Panc1 (cell line): ENCODE data around the gene CD22. TPM values are rescaled to one million over a fixed set of nuclear protein-coding genes. Genes with fewer than 3 reads are reported as not detected.

ENCODE experiments used
- ATAC-seq: fragments of 200-7000 bp; cut with Tn5 transposase; 2 replicates; pipeline ENCODE4 v1.9.1; 2020; ENCODE audit warnings: mild to moderate bottlenecking, moderate library complexity
- BruUV-seq: library from RNA; stranded (reverse); fragments of 400-500 nt; replicated peaks from 2 replicates; lab custom pipeline; 2021; lab: Mats Ljungman, UMichigan
- CTCF ChIA-PET: fragments of 300-600 bp; sonication (Branson Sonifier 250); formaldehyde crosslinking; loops from one replicate; lab custom pipeline; 2022; ENCODE audit warnings: antibody characterized with exemption; lab: Charles Lee
- POLR2A ChIA-PET: fragments of 300-600 bp; sonication (Branson Sonifier 250); formaldehyde crosslinking; loops from one replicate; lab custom pipeline; 2022; ENCODE audit warnings: antibody characterized with exemption; lab: Charles Lee
- DNase-seq: peaks from one replicate; pipeline ENCODE4 v3.0.0-alpha.2; 2010; ENCODE audit warnings: low read depth, low spot score
- H3K27ac ChIP-seq: 2 replicates; pipeline ENCODE4 v1.5.1; 2011; ENCODE audit warnings: mild to moderate bottlenecking, low read length, inconsistent platforms
- H3K27me3 ChIP-seq: fragments of 200-500 bp; sonication (Bioruptor generic); 2 replicates; pipeline ENCODE4 v1.6.0; 2014; ENCODE audit warnings: low read length, inconsistent platforms; ENCODE audit not compliant: control insufficient read depth, insufficient read depth
- H3K36me3 ChIP-seq: fragments of 200-500 bp; sonication (Bioruptor generic); 2 replicates; pipeline ENCODE4 v1.5.1; 2014; ENCODE audit warnings: inconsistent platforms, mild to moderate bottlenecking, low read length, moderate library complexity; ENCODE audit not compliant: control insufficient read depth, insufficient read depth
- H3K4me1 ChIP-seq: 2 replicates; pipeline ENCODE4 v1.5.1; 2011; ENCODE audit warnings: inconsistent platforms, mild to moderate bottlenecking, low read length, moderate library complexity; ENCODE audit not compliant: control insufficient read depth, insufficient read depth
- H3K4me3 ChIP-seq, 2 experiments: 2 replicates each; pipeline ENCODE4 v1.5.1; 2011 to 2012; ENCODE audit warnings: low read depth in 2 of 2, low read length in 2 of 2, mild to moderate bottlenecking in 2 of 2, inconsistent platforms in 1 of 2, moderate library complexity in 1 of 2
- H3K9me3 ChIP-seq: fragments of 200-500 bp; sonication (Bioruptor generic); 2 replicates; pipeline ENCODE4 v1.5.1; 2014; ENCODE audit warnings: low read depth, mild to moderate bottlenecking, inconsistent platforms, low read length, moderate library complexity; ENCODE audit not compliant: control insufficient read depth, insufficient read depth
- CTCF ChIP-seq: fragments of 450-650 bp; IDR thresholded peaks from 2 replicates; pipeline ENCODE4 v1.5.1; 2017; ENCODE audit warnings: mild to moderate bottlenecking
- POLR2AphosphoS5 ChIP-seq: IDR thresholded peaks from 2 replicates; pipeline ENCODE4 v1.6.1; 2012; ENCODE audit warnings: mild to moderate bottlenecking, low read depth, low read length, moderate library complexity
- REST ChIP-seq, 2 experiments: IDR thresholded peaks; 2 replicates each; pipeline ENCODE4 v1.6.1; 2011 to 2012; ENCODE audit warnings: low read depth in 2 of 2, control low read depth in 1 of 2, low read length in 1 of 2, mild to moderate bottlenecking in 1 of 2, moderate library complexity in 1 of 2; ENCODE audit not compliant: insufficient read depth in 1 of 2
- SIN3A ChIP-seq: IDR thresholded peaks from 2 replicates; pipeline ENCODE4 v1.6.1; 2012; ENCODE audit warnings: low read depth, mild to moderate bottlenecking, low read length, moderate library complexity, borderline replicate concordance; ENCODE audit not compliant: insufficient read depth
- TCF7L2 ChIP-seq: IDR thresholded peaks from 2 replicates; pipeline ENCODE4 v1.6.1; 2011; ENCODE audit warnings: mild to moderate bottlenecking, low read depth, low read length, inconsistent platforms
- in situ Hi-C: cut with HindIII; loops from 2 replicates; pipeline ENCODE4 v1.10.0; 2016; ENCODE audit warnings: low sequenced_read_pairs, low pct_unique_long_range_greater_than_20kb
- intact Hi-C: fragments of 100-400 bp; cut with micrococcal nuclease; formaldehyde crosslinking; loops from one replicate; pipeline ENCODE4 v1.10.0; 2022; ENCODE audit not compliant: unreplicated experiment
- total RNA-seq: library from RNA; stranded (reverse); gene quantifications from one replicate; pipeline ENCODE4 v1.2.1, GENCODE V29; 2021; ENCODE audit not compliant: unreplicated experiment

CD22 gene
- total RNA-seq, 1 experiment from 2014 or later = 0.74 TPM

- intact Hi-C loops = no loop called here
- H3K4me3 ChIP-seq = no peak overlapping the region
- TF ChIP-seq SIN3A = no peak
- no peak for TF ChIP-seq TCF7L2
- no peak for TF ChIP-seq POLR2AphosphoS5
- TF ChIP-seq REST (IDR thresholded peaks at IDR 0.05; ENCODE audit: insufficient read depth in 1 of 2, low read depth in 2 of 2, low read length in 1 of 2) = no peak
- no peak for TF ChIP-seq CTCF
- BruUV-seq = no TSS peak
- no peaks in the 10 kb centered on the region for H3K4me1 ChIP-seq
- CTCF ChIA-PET = interaction anchor here (0.7 to 1.1 kb wide), 2 partner anchors 151 to 166 kb away, joined by 3 to 9 read pairs; no protein-coding TSS in a partner anchor
- ATAC-seq = no peak
- H3K27ac ChIP-seq = no peak overlapping the region
- H3K27me3 ChIP-seq = peaks cover 4% of the 10 kb centered on the region; the same call in 1 of the 2 replicates
- no peak for DNase-seq
- in situ Hi-C loops = no loop called here
- POLR2A ChIA-PET = no interaction called here
- no peaks in the 10 kb centered on the region for H3K9me3 ChIP-seq
- H3K36me3 ChIP-seq = no peaks in the 10 kb centered on the region
Measured at GRCh38 chr19:35344511-35345031, 15.6 kb downstream of the CD22 start.

- DNase-seq = no peak
- no peak overlapping the region for H3K4me3 ChIP-seq
- H3K27ac ChIP-seq = no peak overlapping the region
- no TSS peak for BruUV-seq
- no peak for ATAC-seq
- CTCF ChIA-PET = interaction anchor here (0.6 kb wide), 1 partner anchor 351 kb away, joined by 4 read pairs; no protein-coding TSS in a partner anchor
- TF ChIP-seq POLR2AphosphoS5 (no peak), CTCF (no peak), TCF7L2 (no peak), REST (IDR thresholded peaks at IDR 0.05; ENCODE audit: insufficient read depth in 1 of 2, low read depth in 2 of 2, low read length in 1 of 2) (no peak), SIN3A (no peak)
- in situ Hi-C loops (no loop called here), intact Hi-C loops (no loop called here)
- H3K27me3 ChIP-seq = peaks cover 4% of the 10 kb centered on the region; the same call in 1 of the 2 replicates
- no peaks in the 10 kb centered on the region for H3K9me3 ChIP-seq
- H3K4me1 ChIP-seq = no peaks in the 10 kb centered on the region
- no peaks in the 10 kb centered on the region for H3K36me3 ChIP-seq
- POLR2A ChIA-PET = interaction anchor here (0.6 kb wide), 1 partner anchor 194 kb away, joined by 8 read pairs; no protein-coding TSS in a partner anchor
Measured at GRCh38 chr19:35345671-35346111, 16.7 kb downstream of the CD22 start.
